Measurements from ENCODE around the gene MAPK8IP2. TPM values are rescaled to one million over a fixed set of nuclear protein-coding genes. Genes with fewer than 3 reads are reported as not detected.

Gene MAPK8IP2
- total and polyA plus RNA-seq, 2 of the 13 experiments (the other 11 are each of a cell fraction or from before 2014, with no cell fraction given) = 1.3 to 2.6 TPM

DNA sequence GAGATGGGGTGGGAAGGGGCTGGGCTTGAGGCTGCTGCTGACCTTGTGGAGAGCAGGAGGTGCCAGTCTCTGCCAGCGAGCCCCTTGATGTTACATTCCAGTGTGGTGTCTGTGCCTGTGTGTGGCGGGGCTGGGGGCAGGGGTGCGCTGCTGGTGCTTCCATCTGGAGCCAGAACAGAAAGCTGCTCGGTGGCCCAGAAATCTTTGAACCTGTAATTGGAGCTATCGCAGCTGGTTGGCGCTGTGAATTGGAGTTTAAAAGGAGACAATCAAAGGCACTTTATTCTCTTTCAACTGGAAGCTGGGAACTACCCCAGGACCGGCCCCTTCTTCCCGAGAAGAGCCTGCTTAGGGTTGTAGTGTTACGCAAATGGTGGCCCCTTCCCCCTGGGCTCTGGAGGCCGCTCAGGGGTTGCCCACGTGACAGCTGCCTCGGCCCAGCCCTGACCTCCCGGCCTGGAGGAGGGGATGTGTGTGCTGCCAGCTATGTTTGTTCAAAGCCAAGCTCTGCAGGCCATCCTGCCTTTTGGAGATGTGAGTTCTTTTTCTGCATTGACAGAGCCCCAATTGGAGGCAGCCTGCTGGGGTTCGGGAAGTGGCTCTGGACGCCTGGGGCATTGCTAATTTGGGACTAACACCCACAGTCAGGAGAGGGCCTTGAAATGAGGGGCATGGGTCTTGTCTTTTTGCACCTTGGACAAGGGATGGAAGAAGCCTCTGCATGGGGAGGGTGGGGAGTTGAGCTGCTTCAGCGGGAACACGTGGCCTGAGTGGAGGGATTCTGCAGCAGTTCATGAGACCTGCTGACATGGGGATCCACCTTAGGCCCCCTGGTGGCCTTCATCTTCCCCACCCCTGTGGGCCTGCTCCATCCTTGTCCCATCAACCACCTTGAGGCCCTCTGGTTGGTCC is 41.4 kb downstream of the MAPK8IP2 start (continued):
- TF ChIP-seq, protein P1, sequence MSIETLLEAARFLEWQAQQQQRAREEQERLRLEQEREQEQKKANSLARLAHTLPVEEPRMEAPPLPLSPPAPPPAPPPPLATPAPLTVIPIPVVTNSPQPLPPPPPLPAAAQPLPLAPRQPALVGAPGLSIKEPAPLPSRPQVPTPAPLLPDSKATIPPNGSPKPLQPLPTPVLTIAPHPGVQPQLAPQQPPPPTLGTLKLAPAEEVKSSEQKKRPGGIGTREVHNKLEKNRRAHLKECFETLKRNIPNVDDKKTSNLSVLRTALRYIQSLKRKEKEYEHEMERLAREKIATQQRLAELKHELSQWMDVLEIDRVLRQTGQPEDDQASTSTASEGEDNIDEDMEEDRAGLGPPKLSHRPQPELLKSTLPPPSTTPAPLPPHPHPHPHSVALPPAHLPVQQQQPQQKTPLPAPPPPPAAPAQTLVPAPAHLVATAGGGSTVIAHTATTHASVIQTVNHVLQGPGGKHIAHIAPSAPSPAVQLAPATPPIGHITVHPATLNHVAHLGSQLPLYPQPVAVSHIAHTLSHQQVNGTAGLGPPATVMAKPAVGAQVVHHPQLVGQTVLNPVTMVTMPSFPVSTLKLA (IDR thresholded peaks at IDR 0.05) = no peak
- TF ChIP-seq PAX8 (CRISPR knock-in tag; IDR thresholded peaks at IDR 0.05; ENCODE audit: borderline replicate concordance) = no peak
- TF ChIP-seq ZC3H4 (CRISPR knock-in tag; IDR thresholded peaks at IDR 0.05; ENCODE audit: borderline replicate concordance) = no peak
- TF ChIP-seq POLR2G (IDR thresholded peaks at IDR 0.05; ENCODE audit: low read depth, low read length) = peak; percentile 59
- peak; percentile 21; the same call in 1 of the 2 replicates for TF ChIP-seq STAG1 (CRISPR knock-in tag; IDR thresholded peaks at IDR 0.05)
- TF ChIP-seq, protein P2, sequence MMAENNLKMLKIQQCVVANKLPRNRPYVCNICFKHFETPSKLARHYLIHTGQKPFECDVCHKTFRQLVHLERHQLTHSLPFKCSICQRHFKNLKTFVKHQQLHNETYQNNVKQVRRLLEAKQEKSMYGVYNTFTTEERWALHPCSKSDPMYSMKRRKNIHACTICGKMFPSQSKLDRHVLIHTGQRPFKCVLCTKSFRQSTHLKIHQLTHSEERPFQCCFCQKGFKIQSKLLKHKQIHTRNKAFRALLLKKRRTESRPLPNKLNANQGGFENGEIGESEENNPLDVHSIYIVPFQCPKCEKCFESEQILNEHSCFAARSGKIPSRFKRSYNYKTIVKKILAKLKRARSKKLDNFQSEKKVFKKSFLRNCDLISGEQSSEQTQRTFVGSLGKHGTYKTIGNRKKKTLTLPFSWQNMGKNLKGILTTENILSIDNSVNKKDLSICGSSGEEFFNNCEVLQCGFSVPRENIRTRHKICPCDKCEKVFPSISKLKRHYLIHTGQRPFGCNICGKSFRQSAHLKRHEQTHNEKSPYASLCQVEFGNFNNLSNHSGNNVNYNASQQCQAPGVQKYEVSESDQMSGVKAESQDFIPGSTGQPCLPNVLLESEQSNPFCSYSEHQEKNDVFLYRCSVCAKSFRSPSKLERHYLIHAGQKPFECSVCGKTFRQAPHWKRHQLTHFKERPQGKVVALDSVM (CRISPR knock-in tag; IDR thresholded peaks at IDR 0.05) = peak; percentile 67; the same call in 1 of the 2 replicates
- peak; percentile 31; the same call in 1 of the 2 replicates for TF ChIP-seq PHF8 (CRISPR knock-in tag; IDR thresholded peaks at IDR 0.05)
- TF ChIP-seq, protein P3, sequence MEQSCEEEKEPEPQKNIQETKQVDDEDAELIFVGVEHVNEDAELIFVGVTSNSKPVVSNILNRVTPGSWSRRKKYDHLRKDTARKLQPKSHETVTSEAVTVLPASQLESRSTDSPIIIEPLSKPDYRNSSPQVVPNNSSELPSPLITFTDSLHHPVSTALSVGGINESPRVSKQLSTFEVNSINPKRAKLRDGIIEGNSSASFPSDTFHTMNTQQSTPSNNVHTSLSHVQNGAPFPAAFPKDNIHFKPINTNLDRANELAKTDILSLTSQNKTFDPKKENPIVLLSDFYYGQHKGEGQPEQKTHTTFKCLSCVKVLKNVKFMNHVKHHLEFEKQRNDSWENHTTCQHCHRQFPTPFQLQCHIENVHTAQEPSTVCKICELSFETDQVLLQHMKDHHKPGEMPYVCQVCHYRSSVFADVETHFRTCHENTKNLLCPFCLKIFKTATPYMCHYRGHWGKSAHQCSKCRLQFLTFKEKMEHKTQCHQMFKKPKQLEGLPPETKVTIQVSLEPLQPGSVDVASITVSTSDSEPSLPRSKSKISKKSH (CRISPR knock-in tag; IDR thresholded peaks at IDR 0.05; ENCODE audit: borderline replicate concordance) = 0 out of 2 replicates have a peak, but pooled peaks have one; percentile 9
- TF ChIP-seq, protein P4, sequence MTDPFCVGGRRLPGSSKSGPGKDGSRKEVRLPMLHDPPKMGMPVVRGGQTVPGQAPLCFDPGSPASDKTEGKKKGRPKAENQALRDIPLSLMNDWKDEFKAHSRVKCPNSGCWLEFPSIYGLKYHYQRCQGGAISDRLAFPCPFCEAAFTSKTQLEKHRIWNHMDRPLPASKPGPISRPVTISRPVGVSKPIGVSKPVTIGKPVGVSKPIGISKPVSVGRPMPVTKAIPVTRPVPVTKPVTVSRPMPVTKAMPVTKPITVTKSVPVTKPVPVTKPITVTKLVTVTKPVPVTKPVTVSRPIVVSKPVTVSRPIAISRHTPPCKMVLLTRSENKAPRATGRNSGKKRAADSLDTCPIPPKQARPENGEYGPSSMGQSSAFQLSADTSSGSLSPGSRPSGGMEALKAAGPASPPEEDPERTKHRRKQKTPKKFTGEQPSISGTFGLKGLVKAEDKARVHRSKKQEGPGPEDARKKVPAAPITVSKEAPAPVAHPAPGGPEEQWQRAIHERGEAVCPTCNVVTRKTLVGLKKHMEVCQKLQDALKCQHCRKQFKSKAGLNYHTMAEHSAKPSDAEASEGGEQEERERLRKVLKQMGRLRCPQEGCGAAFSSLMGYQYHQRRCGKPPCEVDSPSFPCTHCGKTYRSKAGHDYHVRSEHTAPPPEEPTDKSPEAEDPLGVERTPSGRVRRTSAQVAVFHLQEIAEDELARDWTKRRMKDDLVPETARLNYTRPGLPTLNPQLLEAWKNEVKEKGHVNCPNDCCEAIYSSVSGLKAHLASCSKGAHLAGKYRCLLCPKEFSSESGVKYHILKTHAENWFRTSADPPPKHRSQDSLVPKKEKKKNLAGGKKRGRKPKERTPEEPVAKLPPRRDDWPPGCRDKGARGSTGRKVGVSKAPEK (CRISPR knock-in tag; IDR thresholded peaks at IDR 0.05; ENCODE audit: borderline replicate concordance) = peak; percentile 24; the same call in 1 of the 2 replicates
- TF ChIP-seq, protein P5, sequence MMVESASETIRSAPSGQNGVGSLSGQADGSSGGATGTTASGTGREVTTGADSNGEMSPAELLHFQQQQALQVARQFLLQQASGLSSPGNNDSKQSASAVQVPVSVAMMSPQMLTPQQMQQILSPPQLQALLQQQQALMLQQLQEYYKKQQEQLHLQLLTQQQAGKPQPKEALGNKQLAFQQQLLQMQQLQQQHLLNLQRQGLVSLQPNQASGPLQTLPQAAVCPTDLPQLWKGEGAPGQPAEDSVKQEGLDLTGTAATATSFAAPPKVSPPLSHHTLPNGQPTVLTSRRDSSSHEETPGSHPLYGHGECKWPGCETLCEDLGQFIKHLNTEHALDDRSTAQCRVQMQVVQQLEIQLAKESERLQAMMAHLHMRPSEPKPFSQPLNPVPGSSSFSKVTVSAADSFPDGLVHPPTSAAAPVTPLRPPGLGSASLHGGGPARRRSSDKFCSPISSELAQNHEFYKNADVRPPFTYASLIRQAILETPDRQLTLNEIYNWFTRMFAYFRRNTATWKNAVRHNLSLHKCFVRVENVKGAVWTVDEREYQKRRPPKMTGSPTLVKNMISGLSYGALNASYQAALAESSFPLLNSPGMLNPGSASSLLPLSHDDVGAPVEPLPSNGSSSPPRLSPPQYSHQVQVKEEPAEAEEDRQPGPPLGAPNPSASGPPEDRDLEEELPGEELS (CRISPR knock-in tag; IDR thresholded peaks at IDR 0.05) = peak; percentile 80
- peak; percentile 35; the same call in 1 of the 2 replicates for TF ChIP-seq SMC3 (IDR thresholded peaks at IDR 0.05; ENCODE audit: low read length)
- TF ChIP-seq ZSCAN25 (CRISPR knock-in tag; IDR thresholded peaks at IDR 0.05) = 0 out of 2 replicates have a peak, but pooled peaks have one; percentile 15
- TF ChIP-seq TAF1 (CRISPR knock-in tag; IDR thresholded peaks at IDR 0.05) = peak; percentile 38; the same call in 1 of the 2 replicates
- 0 out of 2 replicates have a peak, but pooled peaks have one; percentile 16 for TF ChIP-seq KDM1A (CRISPR knock-in tag; IDR thresholded peaks at IDR 0.05)
- no peak for TF ChIP-seq ZNF207 (IDR thresholded peaks at IDR 0.05; ENCODE audit: borderline replicate concordance)
- TF ChIP-seq ZKSCAN5 (CRISPR knock-in tag; IDR thresholded peaks at IDR 0.05) = 0 out of 2 replicates have a peak, but pooled peaks have one; percentile 54
